KMS-11 (cell line): ENCODE data around the gene TERT.

Experiments
- H2AFZ ChIP-seq: fragments of 200-600 bp; sonication (generic); 2 replicates; pipeline ENCODE4 v1.6.1; 2016; ENCODE audit warnings: antibody characterized with exemption, mixed run types, low read depth
- H3K27ac ChIP-seq: fragments of 200-600 bp; sonication (generic); 2 replicates; pipeline ENCODE4 v1.6.1; 2016; ENCODE audit warnings: mild to moderate bottlenecking, mixed run types
- H3K27me3 ChIP-seq: fragments of 200-600 bp; sonication (generic); 2 replicates; pipeline ENCODE4 v1.6.1; 2017; ENCODE audit warnings: mild to moderate bottlenecking, low read depth, mixed run types, moderate library complexity; ENCODE audit not compliant: insufficient read depth
- H3K36me3 ChIP-seq: fragments of 200-600 bp; sonication (generic); 2 replicates; pipeline ENCODE4 v1.6.1; 2017; ENCODE audit warnings: mild to moderate bottlenecking, mixed run types; ENCODE audit not compliant: insufficient read depth
- H3K4me1 ChIP-seq: fragments of 200-600 bp; sonication (generic); 2 replicates; pipeline ENCODE4 v1.6.1; 2016; ENCODE audit warnings: mild to moderate bottlenecking, low read depth, mixed run types; ENCODE audit not compliant: poor library complexity, severe bottlenecking
- H3K4me2 ChIP-seq: fragments of 200-600 bp; sonication (generic); 2 replicates; pipeline ENCODE4 v1.7.0; 2016; ENCODE audit warnings: mild to moderate bottlenecking, mixed run types
- H3K4me3 ChIP-seq: fragments of 200-600 bp; sonication (generic); IDR thresholded peaks from 2 replicates; pipeline ENCODE4 v1.6.1; 2017; ENCODE audit warnings: low read depth, low read length, mixed read lengths; ENCODE audit not compliant: insufficient read depth
- H3K79me2 ChIP-seq: fragments of 200-600 bp; sonication (generic); 2 replicates; pipeline ENCODE4 v1.6.1; 2016; ENCODE audit warnings: low read depth, mixed run types; ENCODE audit not compliant: insufficient read depth
- H3K9ac ChIP-seq: fragments of 200-600 bp; sonication (generic); 2 replicates; pipeline ENCODE4 v1.6.1; 2016; ENCODE audit warnings: mild to moderate bottlenecking, mixed run types
- H4K20me1 ChIP-seq: fragments of 200-600 bp; sonication (generic); 2 replicates; pipeline ENCODE4 v1.6.1; 2016; ENCODE audit warnings: mild to moderate bottlenecking, mixed run types; ENCODE audit not compliant: insufficient read depth
- CTCF ChIP-seq: fragments of 200-600 bp; sonication (generic); conservative IDR thresholded peaks from 2 replicates; pipeline ENCODE4 v1.6.1; 2017; ENCODE audit warnings: low read depth, mild to moderate bottlenecking, antibody characterized with exemption, low read length, moderate library complexity, mixed read lengths

TERT gene

GRCh38 chr5:1325191-1325741 lies 30.4 kb upstream of the TERT start:
- H3K27ac ChIP-seq = no peak overlapping the region
- no peak overlapping the region for H3K4me3 ChIP-seq
- H3K9ac ChIP-seq = no peak overlapping the region
- no peak overlapping the region for H2AFZ ChIP-seq
- peaks cover 62% of the 10 kb centered on the region for H3K79me2 ChIP-seq
- no peaks in the 10 kb centered on the region for H3K27me3 ChIP-seq
- peaks cover 31% of the 10 kb centered on the region; the same call in 1 of the 2 replicates for H3K36me3 ChIP-seq
- H3K4me1 ChIP-seq = peaks cover 46% of the 10 kb centered on the region
- H3K4me2 ChIP-seq = no peak overlapping the region
- no peak for TF ChIP-seq CTCF
- no peaks in the 10 kb centered on the region for H4K20me1 ChIP-seq

GRCh38 chr5:1324719-1325190 lies 29.9 kb upstream of the TERT start:
- Histone ChIP-seq H3K4me2 (no peak overlapping the region), H4K20me1 (no peaks in the 10 kb centered on the region), H2AFZ (no peak overlapping the region), H3K79me2 (peaks cover 64% of the 10 kb centered on the region), H3K9ac (no peak overlapping the region), H3K27me3 (no peaks in the 10 kb centered on the region), H3K4me3 (no peak overlapping the region), H3K27ac (no peak overlapping the region), H3K4me1 (peaks cover 51% of the 10 kb centered on the region), H3K36me3 (peaks cover 36% of the 10 kb centered on the region; the same call in 1 of the 2 replicates)
- TF ChIP-seq CTCF = no peak

DNA sequence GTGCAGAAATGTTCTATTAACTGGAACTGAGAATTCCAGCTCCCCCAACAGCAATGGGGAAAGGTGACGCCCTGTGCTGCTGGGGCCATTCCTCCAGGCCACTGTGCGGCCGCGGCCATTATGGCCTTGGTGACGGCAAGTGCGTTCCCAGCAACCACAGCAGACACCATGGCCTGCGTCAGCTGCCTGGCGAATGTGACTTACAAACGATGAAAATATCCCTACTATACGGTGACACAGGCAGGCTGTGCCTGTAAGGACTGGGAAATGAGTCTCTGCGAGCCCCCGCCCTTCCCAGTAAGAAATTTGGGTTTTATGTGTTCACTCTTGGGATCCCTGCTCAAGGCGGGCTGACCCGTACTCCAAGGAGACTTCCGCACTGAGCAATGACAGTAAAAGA lies 29.4 kb upstream of the TERT start:
- Histone ChIP-seq H3K27ac (no peak overlapping the region; the same call in 1 of the 2 replicates), H3K36me3 (peaks cover 36% of the 10 kb centered on the region; the same call in 1 of the 2 replicates), H3K79me2 (peaks cover 67% of the 10 kb centered on the region), H3K9ac (no peak overlapping the region), H2AFZ (no peak overlapping the region), H3K4me3 (no peak overlapping the region), H3K4me1 (peaks cover 56% of the 10 kb centered on the region), H3K27me3 (no peaks in the 10 kb centered on the region), H4K20me1 (no peaks in the 10 kb centered on the region), H3K4me2 (no peak overlapping the region)
- TF ChIP-seq CTCF = no peak

DNA sequence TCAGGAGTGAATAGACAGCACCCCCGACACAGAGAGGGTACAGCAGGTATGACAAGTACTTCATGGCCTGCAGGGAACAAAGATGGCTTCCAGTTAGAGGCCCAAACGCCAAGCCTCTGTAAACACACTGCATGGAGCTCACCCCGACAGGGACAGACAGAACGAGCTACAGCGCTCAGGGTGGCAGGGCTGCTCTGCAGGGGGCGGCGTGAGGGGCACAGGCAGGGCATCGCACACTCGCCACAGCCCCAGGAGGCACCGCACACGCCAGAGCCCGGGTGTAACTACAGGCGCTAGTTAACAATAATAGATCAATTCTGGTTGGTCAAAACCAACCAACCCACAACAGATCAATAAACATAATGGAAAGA lies 28.9 kb upstream of the TERT start:
- Histone ChIP-seq H3K4me1 (peaks cover 57% of the 10 kb centered on the region), H3K27me3 (no peaks in the 10 kb centered on the region), H3K79me2 (peaks cover 66% of the 10 kb centered on the region), H3K27ac (no peak overlapping the region), H3K4me3 (no peak overlapping the region), H3K4me2 (no peak overlapping the region), H4K20me1 (no peaks in the 10 kb centered on the region), H3K9ac (no peak overlapping the region), H2AFZ (no peak overlapping the region), H3K36me3 (peaks cover 36% of the 10 kb centered on the region; the same call in 1 of the 2 replicates)
- TF ChIP-seq CTCF = no peak
